IPS DF 6.9 (cell line): ENCODE data around the gene ACTA2.

ENCODE experiments used
- DNase-seq: peaks from one replicate; pipeline ENCODE4 v3.0.0-alpha.2; 2013; ENCODE audit warnings: low read depth, low spot score
- H3K27ac ChIP-seq: one replicate; pipeline ENCODE4 v1.5.1; 2013; ENCODE audit warnings: low read length, control low read depth
- H3K27me3 ChIP-seq: 2 replicates; pipeline ENCODE4 v1.6.1; 2013; ENCODE audit warnings: mild to moderate bottlenecking, low read length; ENCODE audit not compliant: control insufficient read depth, insufficient read depth
- H3K36me3 ChIP-seq: 2 replicates; pipeline ENCODE4 v1.6.1; 2013; ENCODE audit warnings: low read length; ENCODE audit not compliant: control insufficient read depth, insufficient read depth
- H3K4me1 ChIP-seq: 2 replicates; pipeline ENCODE4 v1.6.1; 2013; ENCODE audit warnings: low read length; ENCODE audit not compliant: control insufficient read depth, insufficient read depth
- H3K4me3 ChIP-seq: 2 replicates; pipeline ENCODE4 v1.5.1; 2013; ENCODE audit warnings: mild to moderate bottlenecking, low read length
- H3K9me3 ChIP-seq: 2 replicates; pipeline ENCODE4 v1.6.1; 2013; ENCODE audit warnings: low read length, inconsistent platforms; ENCODE audit not compliant: control insufficient read depth, insufficient read depth
- WGBS: extraction: QIAGEN DNeasy Blood & Tissue Kit; methylation state at CpG from one replicate; pipeline ENCODE4 v1.1.7; 2013; ENCODE audit warnings: mixed read lengths, missing lambda C conversion rate; ENCODE audit not compliant: insufficient read length, insufficient coverage; 5-methylcytosine and 5-hydroxymethylcytosine counted together

Gene ACTA2

DNA sequence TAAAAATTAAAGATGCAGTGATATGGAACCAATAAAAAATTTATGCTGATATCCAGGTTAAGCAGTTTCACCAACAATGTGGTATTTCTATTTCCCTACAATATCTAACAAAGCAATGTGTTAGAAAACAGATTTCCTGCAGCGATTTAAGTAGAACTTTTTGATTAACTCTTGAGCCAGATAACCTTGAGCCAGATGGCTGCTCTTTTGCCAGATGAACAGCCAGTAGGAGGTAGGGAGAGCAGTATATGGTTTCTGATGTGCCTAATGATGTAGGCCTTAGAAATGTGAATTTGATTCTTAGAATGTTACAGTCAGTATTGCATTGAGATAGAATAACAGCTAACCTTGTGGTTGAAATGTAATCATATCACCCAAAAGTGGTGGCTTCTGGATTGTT is 41.5 kb downstream of the ACTA2 start:
- Histone ChIP-seq H3K27ac (no peak overlapping the region), H3K36me3 (no peaks in the 10 kb centered on the region), H3K4me1 (no peaks in the 10 kb centered on the region), H3K27me3 (no peaks in the 10 kb centered on the region), H3K4me3 (no peak overlapping the region), H3K9me3 (no peaks in the 10 kb centered on the region)
- no peak for DNase-seq
- WGBS, result no CpG with 5 or more reads among the region's 1 CpG

DNA sequence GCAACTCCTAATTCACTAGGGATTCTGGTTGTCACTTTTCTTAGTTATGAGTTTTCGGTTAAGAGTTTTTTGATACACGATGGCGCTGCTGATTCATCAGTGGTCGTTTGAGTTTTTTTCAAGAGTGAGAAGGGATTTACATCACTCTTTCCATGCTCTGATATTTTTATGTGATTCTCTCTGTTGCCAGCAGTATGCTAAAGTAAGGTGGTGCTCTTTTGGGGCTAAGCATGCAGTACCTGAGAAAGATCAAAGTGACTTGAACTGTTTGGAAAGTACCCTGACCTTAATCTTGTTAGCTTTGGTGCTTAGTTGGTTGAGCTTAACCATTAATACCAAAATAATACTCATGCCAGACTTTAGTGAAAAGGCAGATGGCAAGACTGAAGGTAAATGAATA is 44.4 kb downstream of the ACTA2 start:
- Histone ChIP-seq H3K4me3 (no peak overlapping the region), H3K9me3 (no peaks in the 10 kb centered on the region), H3K4me1 (no peaks in the 10 kb centered on the region), H3K36me3 (no peaks in the 10 kb centered on the region), H3K27me3 (no peaks in the 10 kb centered on the region), H3K27ac (no peak overlapping the region)
- DNase-seq, result no peak
- no CpG with 5 or more reads among the region's 4 CpGs for WGBS

DNA sequence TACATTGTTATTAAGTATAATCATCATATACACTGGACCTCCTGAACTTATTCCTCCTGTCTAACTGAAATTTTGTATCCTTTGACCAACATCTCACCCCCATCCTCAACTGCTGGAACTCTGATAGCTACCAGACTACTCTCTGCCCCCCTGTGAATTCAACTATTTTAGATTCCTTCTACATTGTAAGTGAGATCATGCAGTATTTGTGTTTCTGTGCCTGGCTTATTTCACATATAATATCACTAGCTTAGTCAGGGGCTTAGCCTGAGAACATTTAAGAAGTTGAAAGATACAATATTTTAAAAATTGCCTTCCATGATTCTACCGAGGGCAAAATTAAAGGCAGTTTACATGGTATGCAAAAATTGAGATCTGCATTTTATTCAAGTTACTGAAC is 45.7 kb downstream of the ACTA2 start:
- Histone ChIP-seq H3K4me3 (no peak overlapping the region), H3K4me1 (no peaks in the 10 kb centered on the region), H3K27me3 (no peaks in the 10 kb centered on the region), H3K9me3 (no peaks in the 10 kb centered on the region), H3K36me3 (no peaks in the 10 kb centered on the region), H3K27ac (no peak overlapping the region)
- no peak for DNase-seq
- WGBS, result no CpG with 5 or more reads among the region's 1 CpG

DNA sequence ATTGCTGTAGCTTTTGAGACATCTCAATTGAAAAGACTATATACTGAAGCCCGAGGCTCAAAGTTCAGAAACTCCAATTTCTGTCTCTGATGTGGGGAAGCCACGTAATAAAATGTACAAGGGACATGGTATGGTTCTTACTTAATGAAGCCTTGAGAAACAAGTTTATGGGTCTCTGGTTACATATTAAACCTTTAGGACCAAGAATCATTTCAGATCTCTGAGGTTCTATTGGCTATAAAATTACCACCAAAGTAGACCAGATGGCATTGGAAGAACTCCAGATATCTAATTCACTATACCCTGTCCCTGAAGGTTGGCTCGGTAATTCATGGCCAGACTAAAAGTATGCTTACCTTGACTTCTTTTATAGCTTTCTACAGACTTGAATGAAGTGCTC is 48.9 kb downstream of the ACTA2 start:
- DNase-seq, result no peak
- WGBS, result no CpG with 5 or more reads among the region's 3 CpGs
- Histone ChIP-seq H3K36me3 (no peaks in the 10 kb centered on the region), H3K27me3 (no peaks in the 10 kb centered on the region), H3K27ac (no peak overlapping the region), H3K9me3 (no peaks in the 10 kb centered on the region), H3K4me1 (no peaks in the 10 kb centered on the region; the same call in 1 of the 2 replicates), H3K4me3 (no peak overlapping the region)

DNA sequence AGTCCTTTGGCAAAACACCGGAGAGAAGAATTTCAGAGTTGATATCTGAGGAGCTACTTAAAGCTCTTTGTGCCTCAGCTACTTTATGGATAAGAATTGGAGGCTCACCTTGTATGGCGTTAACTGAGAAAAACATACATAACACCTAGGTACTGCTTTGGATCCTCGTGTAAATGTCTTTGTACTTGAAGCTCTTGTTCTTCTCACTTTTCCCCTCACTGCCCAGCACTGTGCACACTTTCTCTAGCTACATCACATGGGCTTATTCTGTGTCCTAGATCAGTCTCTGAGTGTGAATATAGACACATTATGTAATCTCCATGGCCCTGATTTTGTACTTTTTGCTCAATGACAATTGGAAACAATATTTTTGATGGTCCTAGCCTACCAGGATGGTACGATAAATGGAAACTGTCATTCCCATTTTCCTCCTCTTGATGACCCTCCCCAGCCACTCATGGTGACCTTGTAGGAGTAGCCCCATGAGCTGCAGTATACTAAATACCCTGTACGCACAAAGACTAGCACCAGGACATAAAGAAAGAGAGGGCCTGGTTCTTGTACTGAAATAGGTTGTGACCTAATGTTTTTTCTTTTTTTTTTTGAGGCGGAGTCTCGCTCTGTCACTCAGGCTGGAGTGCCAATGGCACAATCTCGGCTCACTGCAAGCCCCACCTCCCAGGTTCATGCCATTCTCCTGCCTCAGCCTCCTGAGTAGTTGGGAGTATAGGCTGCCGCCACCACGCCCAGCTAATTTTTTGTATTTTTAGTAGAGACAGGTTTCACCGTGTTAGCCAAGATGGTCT is 50.4 kb downstream of the ACTA2 start:
- no peak for DNase-seq
- WGBS, result no CpG with 5 or more reads among the region's 11 CpGs
- Histone ChIP-seq H3K27ac (no peak overlapping the region), H3K27me3 (no peaks in the 10 kb centered on the region), H3K36me3 (no peaks in the 10 kb centered on the region), H3K9me3 (no peaks in the 10 kb centered on the region), H3K4me1 (no peaks in the 10 kb centered on the region; the same call in 1 of the 2 replicates), H3K4me3 (no peak overlapping the region)

DNA sequence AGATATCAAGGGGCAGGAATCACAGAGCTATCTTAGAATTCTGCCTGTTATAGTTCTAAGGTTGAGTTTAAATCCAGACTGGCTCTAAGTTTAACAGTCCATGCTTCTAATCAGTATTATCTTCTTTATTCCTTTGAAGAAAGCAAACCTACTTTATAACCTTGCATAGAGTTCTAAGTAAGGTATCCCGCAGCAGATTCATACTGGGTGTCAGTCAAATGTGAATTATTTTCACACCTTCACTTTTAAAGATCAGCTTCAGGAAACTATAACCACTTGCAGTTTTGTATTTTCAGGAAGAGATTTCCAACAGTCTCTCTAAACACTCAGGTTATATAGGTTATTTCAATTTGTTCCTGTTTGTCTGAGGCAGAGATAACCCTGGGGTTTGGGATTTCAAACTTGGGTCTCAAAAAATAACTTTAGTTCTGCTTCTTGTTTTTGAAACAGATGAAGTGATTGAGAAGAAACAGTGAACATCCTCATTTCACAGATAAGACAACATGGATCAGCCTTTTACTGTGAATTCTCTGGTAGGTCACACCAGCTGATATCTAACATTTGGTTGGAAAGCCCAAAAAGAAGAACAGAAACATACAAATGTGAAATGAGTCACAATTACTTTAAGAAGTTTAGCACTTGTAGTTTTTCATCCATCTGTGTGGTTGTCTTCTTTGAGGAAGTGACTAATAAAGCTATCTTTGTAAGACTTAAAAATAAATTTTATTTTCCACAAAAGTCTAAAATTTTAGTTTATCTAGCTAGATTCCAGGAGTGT is 51.2 kb downstream of the ACTA2 start:
- DNase-seq, result no peak
- no CpG with 5 or more reads among the region's 1 CpG for WGBS
- no peak overlapping the region for H3K27ac ChIP-seq
- no peaks in the 10 kb centered on the region for H3K36me3 ChIP-seq
- H3K4me1 ChIP-seq, result no peaks in the 10 kb centered on the region; the same call in 1 of the 2 replicates
- no peak overlapping the region for H3K4me3 ChIP-seq
- no peaks in the 10 kb centered on the region for H3K9me3 ChIP-seq
- no peaks in the 10 kb centered on the region for H3K27me3 ChIP-seq

DNA sequence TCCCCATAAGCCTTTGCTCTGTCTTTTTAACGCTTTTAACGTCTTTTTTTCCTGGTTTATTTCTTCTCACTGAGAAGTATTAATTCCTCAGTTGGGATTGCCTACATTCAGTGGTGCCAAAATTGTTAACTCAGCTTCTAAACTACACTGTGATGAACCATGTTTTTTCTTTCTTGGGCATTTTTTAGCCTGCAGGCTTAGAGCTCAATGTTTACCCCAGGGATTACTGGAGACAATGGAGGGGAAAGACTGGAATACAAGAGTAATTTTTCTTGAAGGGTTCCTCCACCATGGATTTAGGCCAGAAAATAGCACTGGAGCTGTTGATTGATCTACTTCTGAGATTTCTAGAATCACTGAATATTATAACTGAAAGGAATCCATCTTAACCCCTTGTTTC is 52.7 kb downstream of the ACTA2 start:
- Histone ChIP-seq H3K4me1 (no peaks in the 10 kb centered on the region; the same call in 1 of the 2 replicates), H3K9me3 (no peaks in the 10 kb centered on the region), H3K27me3 (no peaks in the 10 kb centered on the region), H3K27ac (no peak overlapping the region), H3K36me3 (no peaks in the 10 kb centered on the region), H3K4me3 (no peak overlapping the region)
- no CpG with 5 or more reads among the region's 2 CpGs for WGBS
- no peak for DNase-seq

DNA sequence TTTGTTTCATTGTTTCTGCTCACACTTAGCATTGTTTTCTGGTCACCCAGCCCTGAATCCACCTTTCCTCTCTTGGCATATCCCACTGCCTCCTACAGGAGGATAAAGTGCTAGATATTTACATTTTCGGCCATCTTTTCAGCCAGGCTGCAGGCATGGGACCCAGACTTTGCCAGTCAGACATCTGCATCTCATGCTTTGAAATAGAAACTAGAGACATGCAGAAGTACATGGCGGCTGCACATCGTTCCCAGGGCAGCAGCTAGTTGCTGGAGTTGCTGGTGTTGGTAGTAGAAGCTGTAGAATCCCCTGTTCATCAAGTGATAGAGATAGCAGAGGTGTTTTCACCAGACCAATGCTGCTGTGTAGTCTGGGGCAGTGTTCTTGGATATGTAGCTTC is 53.8 kb downstream of the ACTA2 start:
- Histone ChIP-seq H3K27me3 (no peaks in the 10 kb centered on the region), H3K27ac (no peak overlapping the region), H3K36me3 (no peaks in the 10 kb centered on the region), H3K4me1 (no peaks in the 10 kb centered on the region; the same call in 1 of the 2 replicates), H3K4me3 (no peak overlapping the region), H3K9me3 (no peaks in the 10 kb centered on the region)
- WGBS, result no CpG with 5 or more reads among the region's 3 CpGs
- DNase-seq, result no peak

DNA sequence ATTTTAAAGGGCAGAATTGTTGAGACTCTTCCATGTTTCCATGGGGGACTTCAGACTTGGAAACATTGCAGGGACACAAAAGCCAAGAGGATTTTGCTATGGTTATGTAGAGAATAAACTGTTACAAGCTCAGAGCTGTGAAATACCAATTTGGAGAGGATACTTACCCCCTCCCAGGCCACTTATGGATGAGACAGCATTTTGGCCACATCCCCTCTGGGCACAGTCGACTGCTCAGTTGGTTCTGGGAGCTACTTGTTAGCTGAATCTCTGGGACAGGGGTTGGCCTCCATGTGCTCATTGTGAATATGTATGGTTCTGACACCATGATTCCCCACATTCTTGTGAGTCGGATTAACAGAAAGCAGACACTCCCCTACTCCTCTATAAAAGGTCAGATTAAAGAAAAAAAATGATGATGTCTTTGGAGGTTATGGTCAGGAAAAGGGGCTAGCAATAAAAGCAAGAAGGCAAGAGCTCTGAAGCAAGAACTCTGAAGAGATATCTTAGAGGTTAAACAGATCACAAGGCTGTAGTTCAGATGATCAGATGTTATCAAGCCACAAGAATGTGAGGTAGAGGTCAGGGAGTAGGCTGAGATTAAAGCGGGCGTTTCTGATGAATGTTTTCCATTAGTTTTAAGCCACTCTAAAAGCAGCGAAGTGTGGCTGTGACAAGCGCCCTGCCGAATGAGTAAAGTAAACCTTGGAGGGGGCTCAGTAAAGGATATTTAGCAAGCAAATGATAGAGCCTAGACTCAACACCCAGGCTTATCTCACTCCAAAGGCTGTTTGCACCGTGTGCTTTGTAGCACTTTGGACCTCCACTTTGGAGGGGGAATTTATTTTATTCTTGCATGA is 55.3 kb downstream of the ACTA2 start:
- H3K4me1 ChIP-seq, result peaks cover 1% of the 10 kb centered on the region
- no peak for DNase-seq

DNA sequence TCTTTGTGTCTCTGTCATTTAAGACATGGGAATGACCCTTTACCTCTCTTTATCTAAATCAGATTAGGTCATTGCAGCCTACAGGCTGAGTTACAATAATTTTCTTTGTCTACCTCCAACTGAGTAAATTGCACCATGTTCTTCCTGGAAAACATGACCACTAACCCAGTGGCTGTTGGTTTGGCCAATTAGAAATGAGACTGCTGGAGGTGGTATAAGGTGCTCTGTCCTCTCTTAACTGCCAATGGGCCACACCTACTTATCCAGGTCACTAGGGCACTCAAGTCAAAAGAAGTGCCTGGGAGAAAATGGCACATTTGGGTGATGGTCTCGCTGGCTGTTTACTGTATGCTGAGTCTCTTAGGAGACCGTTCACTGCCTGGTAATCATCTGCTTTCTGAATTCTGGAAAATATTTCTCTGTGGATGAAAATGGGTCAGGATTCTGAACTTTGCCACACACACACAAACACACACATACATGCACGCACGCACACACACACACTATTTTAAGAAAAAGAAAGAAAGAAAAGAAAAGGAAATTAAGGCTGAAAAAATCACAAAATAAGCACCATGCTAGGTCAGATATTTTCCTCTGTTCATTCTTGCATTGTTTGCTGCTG is 56.1 kb downstream of the ACTA2 start:
- DNase-seq, result no peak
- no CpG with 5 or more reads among the region's 4 CpGs for WGBS
- H3K36me3 ChIP-seq, result no peaks in the 10 kb centered on the region
- no peak overlapping the region for H3K4me3 ChIP-seq
- H3K27ac ChIP-seq, result no peak overlapping the region
- no peaks in the 10 kb centered on the region for H3K27me3 ChIP-seq
- H3K4me1 ChIP-seq, result peaks cover 4% of the 10 kb centered on the region
- no peaks in the 10 kb centered on the region for H3K9me3 ChIP-seq

More for the DNA sequence above, 55.3 kb downstream of the ACTA2 start:
- Histone ChIP-seq H3K4me3 (no peak overlapping the region), H3K27me3 (no peaks in the 10 kb centered on the region), H3K27ac (no peak overlapping the region), H3K9me3 (no peaks in the 10 kb centered on the region), H3K36me3 (no peaks in the 10 kb centered on the region)
- no CpG with 5 or more reads among the region's 8 CpGs for WGBS
